ENCODE data around the gene ASNSD1.

DNA sequence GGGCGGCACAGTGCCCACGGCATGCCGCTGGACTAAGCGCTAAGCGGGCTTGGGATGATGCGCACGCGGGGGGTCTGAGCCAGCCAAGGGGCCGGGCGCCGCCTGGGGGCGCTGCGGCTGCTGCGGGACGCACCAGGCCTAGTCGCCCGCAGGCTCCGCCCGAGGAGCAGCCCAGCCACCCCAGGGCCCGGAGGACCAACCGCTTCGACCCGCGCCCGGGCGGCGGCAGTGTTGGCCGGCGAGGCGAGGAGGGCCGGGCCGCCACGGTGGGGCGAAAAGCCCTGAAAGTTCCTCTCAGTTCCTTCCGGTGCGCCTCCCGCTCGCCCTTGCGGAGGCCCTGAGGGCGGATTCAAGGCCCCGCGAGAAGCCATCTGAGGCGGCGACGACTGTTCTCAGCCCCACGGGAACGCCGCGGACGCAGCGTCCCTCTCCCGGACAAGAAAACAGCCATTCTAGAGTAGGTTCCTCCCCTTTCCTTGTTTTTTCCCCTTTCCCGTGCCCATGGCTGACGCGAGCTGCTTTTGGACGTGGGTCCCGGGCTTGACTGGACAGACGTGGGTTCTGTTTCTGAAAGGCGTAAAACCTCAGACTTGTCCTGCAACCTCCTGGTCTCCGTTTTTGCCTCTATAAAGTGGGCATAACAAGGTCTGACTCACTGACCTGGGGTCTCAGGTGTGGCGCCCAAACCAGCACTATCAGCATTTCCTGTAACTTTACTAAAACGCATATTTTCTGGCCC lies 13.3 kb downstream of the ASNSD1 start, which contains the start of gene ANKAR:
- TF ChIP-seq, protein P1, sequence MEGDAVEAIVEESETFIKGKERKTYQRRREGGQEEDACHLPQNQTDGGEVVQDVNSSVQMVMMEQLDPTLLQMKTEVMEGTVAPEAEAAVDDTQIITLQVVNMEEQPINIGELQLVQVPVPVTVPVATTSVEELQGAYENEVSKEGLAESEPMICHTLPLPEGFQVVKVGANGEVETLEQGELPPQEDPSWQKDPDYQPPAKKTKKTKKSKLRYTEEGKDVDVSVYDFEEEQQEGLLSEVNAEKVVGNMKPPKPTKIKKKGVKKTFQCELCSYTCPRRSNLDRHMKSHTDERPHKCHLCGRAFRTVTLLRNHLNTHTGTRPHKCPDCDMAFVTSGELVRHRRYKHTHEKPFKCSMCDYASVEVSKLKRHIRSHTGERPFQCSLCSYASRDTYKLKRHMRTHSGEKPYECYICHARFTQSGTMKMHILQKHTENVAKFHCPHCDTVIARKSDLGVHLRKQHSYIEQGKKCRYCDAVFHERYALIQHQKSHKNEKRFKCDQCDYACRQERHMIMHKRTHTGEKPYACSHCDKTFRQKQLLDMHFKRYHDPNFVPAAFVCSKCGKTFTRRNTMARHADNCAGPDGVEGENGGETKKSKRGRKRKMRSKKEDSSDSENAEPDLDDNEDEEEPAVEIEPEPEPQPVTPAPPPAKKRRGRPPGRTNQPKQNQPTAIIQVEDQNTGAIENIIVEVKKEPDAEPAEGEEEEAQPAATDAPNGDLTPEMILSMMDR (IDR thresholded peaks at IDR 0.05; ENCODE audit: low read depth, low read length, poor library complexity, severe bottlenecking): peak; percentile 75
- no peak for TF ChIP-seq EZH2phosphoT487 (IDR thresholded peaks at IDR 0.05; ENCODE audit: borderline replicate concordance, low read length)
